ENCODE results near the gene MPG. TPM values are rescaled to one million over a fixed set of nuclear protein-coding genes. Genes with fewer than 3 reads are reported as not detected.

MPG gene
- total RNA-seq, 1 experiment from 2014 or later: 60.0 TPM

- TF ChIP-seq, protein P1, sequence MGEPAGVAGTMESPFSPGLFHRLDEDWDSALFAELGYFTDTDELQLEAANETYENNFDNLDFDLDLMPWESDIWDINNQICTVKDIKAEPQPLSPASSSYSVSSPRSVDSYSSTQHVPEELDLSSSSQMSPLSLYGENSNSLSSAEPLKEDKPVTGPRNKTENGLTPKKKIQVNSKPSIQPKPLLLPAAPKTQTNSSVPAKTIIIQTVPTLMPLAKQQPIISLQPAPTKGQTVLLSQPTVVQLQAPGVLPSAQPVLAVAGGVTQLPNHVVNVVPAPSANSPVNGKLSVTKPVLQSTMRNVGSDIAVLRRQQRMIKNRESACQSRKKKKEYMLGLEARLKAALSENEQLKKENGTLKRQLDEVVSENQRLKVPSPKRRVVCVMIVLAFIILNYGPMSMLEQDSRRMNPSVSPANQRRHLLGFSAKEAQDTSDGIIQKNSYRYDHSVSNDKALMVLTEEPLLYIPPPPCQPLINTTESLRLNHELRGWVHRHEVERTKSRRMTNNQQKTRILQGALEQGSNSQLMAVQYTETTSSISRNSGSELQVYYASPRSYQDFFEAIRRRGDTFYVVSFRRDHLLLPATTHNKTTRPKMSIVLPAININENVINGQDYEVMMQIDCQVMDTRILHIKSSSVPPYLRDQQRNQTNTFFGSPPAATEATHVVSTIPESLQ (CRISPR knock-in tag; IDR thresholded peaks at IDR 0.05): no peak
- TF ChIP-seq, protein P2, sequence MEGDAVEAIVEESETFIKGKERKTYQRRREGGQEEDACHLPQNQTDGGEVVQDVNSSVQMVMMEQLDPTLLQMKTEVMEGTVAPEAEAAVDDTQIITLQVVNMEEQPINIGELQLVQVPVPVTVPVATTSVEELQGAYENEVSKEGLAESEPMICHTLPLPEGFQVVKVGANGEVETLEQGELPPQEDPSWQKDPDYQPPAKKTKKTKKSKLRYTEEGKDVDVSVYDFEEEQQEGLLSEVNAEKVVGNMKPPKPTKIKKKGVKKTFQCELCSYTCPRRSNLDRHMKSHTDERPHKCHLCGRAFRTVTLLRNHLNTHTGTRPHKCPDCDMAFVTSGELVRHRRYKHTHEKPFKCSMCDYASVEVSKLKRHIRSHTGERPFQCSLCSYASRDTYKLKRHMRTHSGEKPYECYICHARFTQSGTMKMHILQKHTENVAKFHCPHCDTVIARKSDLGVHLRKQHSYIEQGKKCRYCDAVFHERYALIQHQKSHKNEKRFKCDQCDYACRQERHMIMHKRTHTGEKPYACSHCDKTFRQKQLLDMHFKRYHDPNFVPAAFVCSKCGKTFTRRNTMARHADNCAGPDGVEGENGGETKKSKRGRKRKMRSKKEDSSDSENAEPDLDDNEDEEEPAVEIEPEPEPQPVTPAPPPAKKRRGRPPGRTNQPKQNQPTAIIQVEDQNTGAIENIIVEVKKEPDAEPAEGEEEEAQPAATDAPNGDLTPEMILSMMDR (IDR thresholded peaks at IDR 0.05): no peak
- TF ChIP-seq ZNF121 (CRISPR knock-in tag; IDR thresholded peaks at IDR 0.05): no peak
- TF ChIP-seq ZNF138 (CRISPR knock-in tag; conservative IDR thresholded peaks at IDR 0.05): no peak
Measured at GRCh38 chr16:83060-83603, 5.1 kb downstream of the MPG start (continued).

- Mint-ChIP-seq H3K4me3 (no peak overlapping the region), H3K9me3 (no peaks in the 10 kb centered on the region), H3K4me1 (peaks cover 12% of the 10 kb centered on the region), H3K27ac (0 out of 2 replicates have a peak overlapping the region, but pooled peaks have one; percentile 4), H3K36me3 (peaks cover 20% of the 10 kb centered on the region), H3K27me3 (ENCODE audit: low read depth) (no peaks in the 10 kb centered on the region)
- DNase-seq (ENCODE audit: low spot score) (no peak), ATAC-seq (peak; percentile 12)
- POLR2A ChIA-PET: interaction anchor here (0.5 kb wide), 1 partner anchor 327 kb away, joined by 7 read pairs; no protein-coding TSS in a partner anchor
- CTCF ChIA-PET: interaction anchor here (0.5 to 8.2 kb wide), 7 partner anchors 9 to 299 kb away, joined by 3 to 63 read pairs (median 4); no protein-coding TSS in a partner anchor
- TF ChIP-seq ELF4 (CRISPR knock-in tag; IDR thresholded peaks at IDR 0.05; ENCODE audit: low read depth) (no peak), ZNF281 (CRISPR knock-in tag; IDR thresholded peaks at IDR 0.05) (no peak), CBFB (CRISPR knock-in tag; IDR thresholded peaks at IDR 0.05; ENCODE audit: low read depth) (no peak), ZNF512 (CRISPR knock-in tag; IDR thresholded peaks at IDR 0.05; ENCODE audit: borderline replicate concordance) (no peak), NR1H2 (CRISPR knock-in tag; IDR thresholded peaks at IDR 0.05) (no peak), ESRRA (CRISPR knock-in tag; IDR thresholded peaks at IDR 0.05; ENCODE audit: borderline replicate concordance) (no peak), ZNF317 (CRISPR knock-in tag; IDR thresholded peaks at IDR 0.05; ENCODE audit: borderline replicate concordance, low read depth) (no peak), JAZF1 (CRISPR knock-in tag; IDR thresholded peaks at IDR 0.05) (no peak), ERG (CRISPR knock-in tag; IDR thresholded peaks at IDR 0.05) (no peak), ZNF219 (CRISPR knock-in tag; IDR thresholded peaks at IDR 0.05; ENCODE audit: borderline replicate concordance) (no peak)
- TF ChIP-seq, protein P3, sequence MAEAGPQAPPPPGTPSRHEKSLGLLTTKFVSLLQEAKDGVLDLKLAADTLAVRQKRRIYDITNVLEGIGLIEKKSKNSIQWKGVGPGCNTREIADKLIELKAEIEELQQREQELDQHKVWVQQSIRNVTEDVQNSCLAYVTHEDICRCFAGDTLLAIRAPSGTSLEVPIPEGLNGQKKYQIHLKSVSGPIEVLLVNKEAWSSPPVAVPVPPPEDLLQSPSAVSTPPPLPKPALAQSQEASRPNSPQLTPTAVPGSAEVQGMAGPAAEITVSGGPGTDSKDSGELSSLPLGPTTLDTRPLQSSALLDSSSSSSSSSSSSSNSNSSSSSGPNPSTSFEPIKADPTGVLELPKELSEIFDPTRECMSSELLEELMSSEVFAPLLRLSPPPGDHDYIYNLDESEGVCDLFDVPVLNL (CRISPR knock-in tag; IDR thresholded peaks at IDR 0.05; ENCODE audit: borderline replicate concordance, low read depth): no peak
- TF ChIP-seq, protein P1 (CRISPR knock-in tag; IDR thresholded peaks at IDR 0.05): no peak
- TF ChIP-seq, protein P4, sequence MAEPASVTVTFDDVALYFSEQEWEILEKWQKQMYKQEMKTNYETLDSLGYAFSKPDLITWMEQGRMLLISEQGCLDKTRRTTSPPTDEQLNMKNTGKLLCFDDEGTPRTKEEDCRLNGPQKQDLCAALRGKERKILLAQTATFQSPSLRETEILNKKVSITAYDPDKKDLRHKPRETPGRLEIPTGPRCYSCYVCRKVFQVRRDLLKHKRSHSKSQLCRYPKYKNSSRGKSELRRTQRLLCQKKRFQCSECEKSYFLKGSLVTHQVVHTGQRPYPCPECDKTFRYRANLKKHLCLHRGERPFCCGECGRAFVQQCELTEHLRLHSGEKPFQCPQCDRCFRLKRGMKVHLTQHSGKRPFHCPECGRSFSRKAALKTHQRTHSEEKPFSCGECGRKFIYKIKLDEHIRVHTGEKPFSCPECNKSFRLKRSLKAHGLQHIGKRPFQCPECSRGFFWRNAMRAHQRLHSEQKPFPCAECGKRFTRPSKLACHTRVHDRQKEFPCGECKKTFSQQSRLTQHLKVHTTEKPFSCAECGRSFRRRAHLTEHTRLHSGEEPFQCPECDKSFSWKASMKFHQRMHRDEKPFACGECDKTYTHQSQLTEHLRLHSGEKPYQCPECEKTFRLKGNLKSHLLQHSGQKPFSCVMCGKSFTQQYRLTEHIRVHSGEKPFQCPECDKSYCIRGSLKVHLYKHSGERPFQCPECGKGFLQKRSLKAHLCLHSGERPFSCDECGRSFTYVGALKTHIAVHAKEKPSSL (CRISPR knock-in tag; conservative IDR thresholded peaks at IDR 0.05): no peak
Measured at GRCh38 chr16:83781-84615, 6.0 kb downstream of the MPG start.

Measured in WTC11 (cell line).